Naive thymus-derived CD8-positive, alpha-beta T cell (primary cell): Measurements from ENCODE around the gene SHISA7. TPM values are rescaled to one million over a fixed set of nuclear protein-coding genes. Genes with fewer than 3 reads are reported as not detected.
"Not testable (repeated sequence)": the region's sequence is repeated elsewhere in the genome, so short reads cannot be mapped to it uniquely, and the experiment has no call there.

Experiments used
- ATAC-seq, 2 donors: fragments of 150-1000 bp; cut with Tn5 transposase in 1 of 2; sonication (Bioruptor Pico), chemical (Tn5 transposase) in 1 of 2; 1 replicate in 1 of 2; 2 replicates in 1 of 2; pipeline ENCODE4 v1.10.0; 2021; ENCODE audit warnings: mild to moderate bottlenecking in 2 of 2, moderate library complexity in 2 of 2
- POLR2A ChIA-PET: fragments of 350-600 bp; sonication (Branson Sonifier 250); formaldehyde crosslinking; loops from one replicate; lab custom pipeline; 2021; ENCODE audit warnings: antibody characterized with exemption; lab: Charles Lee
- DNase-seq, 10 donors: peaks; one replicate each; pipeline versions ENCODE4 v3.0.0 to v3.0.0-alpha.2; 2020 to 2022
- H3K27ac Mint-ChIP-seq, 10 donors: one replicate each; pipeline ENCODE4 v1.8.0; 2020 to 2022; ENCODE audit warnings: mild to moderate bottlenecking in 10 of 10, mixed read lengths in 10 of 10, moderate library complexity in 4 of 10, inconsistent platforms in 1 of 10
- H3K27me3 Mint-ChIP-seq, 5 donors: one replicate each; pipeline ENCODE4 v1.8.0; 2021 to 2022; ENCODE audit warnings: mixed read lengths in 5 of 5
- H3K36me3 Mint-ChIP-seq, 3 donors: one replicate each; pipeline ENCODE4 v1.8.0; 2020 to 2022; ENCODE audit warnings: mixed read lengths in 3 of 3, mild to moderate bottlenecking in 2 of 3, inconsistent platforms in 1 of 3
- H3K4me1 Mint-ChIP-seq, 4 donors: one replicate each; pipeline ENCODE4 v1.8.0; 2021 to 2022; ENCODE audit warnings: mixed read lengths in 4 of 4
- H3K4me3 Mint-ChIP-seq, 10 donors: one replicate each; pipeline ENCODE4 v1.8.0; 2020 to 2022; ENCODE audit warnings: mild to moderate bottlenecking in 10 of 10, mixed read lengths in 10 of 10, moderate library complexity in 6 of 10, inconsistent platforms in 1 of 10
- H3K9me3 Mint-ChIP-seq, 9 donors: one replicate each; pipeline ENCODE4 v1.8.0; 2020 to 2022; ENCODE audit warnings: mixed read lengths in 9 of 9, mild to moderate bottlenecking in 3 of 9, inconsistent platforms in 1 of 9, moderate library complexity in 1 of 9
- polyA plus RNA-seq, 3 donors: library from polyadenylated mRNA; unstranded; fragments of 300-500 nt; fragmentation: Illumina TruSeq; gene quantifications; one replicate each; pipeline ENCODE4 v1.2.3, GENCODE V29; 2021
- total RNA-seq, 8 experiments: library from RNA in 2 of 8; stranded (reverse) in 2 of 8; gene quantifications; one replicate each; pipeline ENCODE4 v1.2.3 and lab custom pipeline; 2021 to 2026

Gene SHISA7
- total and polyA plus RNA-seq, 5 experiments from 2014 or later: not detected

- no peak overlapping the region for H3K27ac Mint-ChIP-seq
- H3K27me3 Mint-ChIP-seq: no peaks in the 10 kb centered on the region
- DNase-seq: no peak
- peaks cover 16 to 28% (median 22%) of the 10 kb centered on the region in 4 donors for H3K4me1 Mint-ChIP-seq
- no peak overlapping the region for H3K4me3 Mint-ChIP-seq
- H3K36me3 Mint-ChIP-seq: peaks cover 0 to 49% (median 17%) of the 10 kb centered on the region in 3 donors
- POLR2A ChIA-PET: interaction anchor here (10.0 kb wide), 1 partner anchor 14 kb away, joined by 181 read pairs; the partner anchor contains the start of genes RPL28 and TMEM238
- no peaks in the 10 kb centered on the region for H3K9me3 Mint-ChIP-seq
- no peak for ATAC-seq
These were observed 40.6 kb downstream of the SHISA7 start for GRCh38 chr19:55402509-55402908.

- H3K4me1 Mint-ChIP-seq: peaks cover 11 to 26% (median 17%) of the 10 kb centered on the region in 4 donors
- not testable (repeated sequence) for DNase-seq, H3K4me3 Mint-ChIP-seq, H3K27ac Mint-ChIP-seq, H3K9me3 Mint-ChIP-seq, H3K27me3 Mint-ChIP-seq, ATAC-seq
- H3K36me3 Mint-ChIP-seq: peaks cover 0 to 47% (median 17%) of the 10 kb centered on the region in 3 donors
- POLR2A ChIA-PET: interaction anchor here (10.0 kb wide), 1 partner anchor 13 kb away, joined by 181 read pairs; the partner anchor contains the start of genes RPL28 and TMEM238
These were observed 41.7 kb downstream of the SHISA7 start for GRCh38 chr19:55401390-55401789.

GRCh38 chr19:55400281-55401087, 42.6 kb downstream of the SHISA7 start:
- DNase-seq (no peak), ATAC-seq (no peak)
- Mint-ChIP-seq H3K27me3 (no peaks in the 10 kb centered on the region), H3K27ac (no peak overlapping the region), H3K4me1 (peaks cover 2 to 17% (median 8%) of the 10 kb centered on the region in 4 donors), H3K4me3 (no peak overlapping the region), H3K36me3 (peaks cover 0 to 39% (median 10%) of the 10 kb centered on the region in 3 donors), H3K9me3 (no peaks in the 10 kb centered on the region)
- POLR2A ChIA-PET: interaction anchor here (4.6 kb wide), 1 partner anchor 13 kb away, joined by 19 read pairs; no protein-coding TSS in a partner anchor

- Mint-ChIP-seq H3K36me3 (peaks cover 0 to 27% (median 9%) of the 10 kb centered on the region in 3 donors), H3K4me3 (peak overlapping the region in 1 of 10 donors; percentile 12), H3K4me1 (peaks cover 0 to 10% (median 6%) of the 10 kb centered on the region in 4 donors), H3K27ac (peak overlapping the region in 1 of 10 donors; percentile 5), H3K27me3 (no peaks in the 10 kb centered on the region), H3K9me3 (no peaks in the 10 kb centered on the region)
- ATAC-seq (no peak), DNase-seq (no peak)
- POLR2A ChIA-PET: interaction anchor here (2.1 to 4.6 kb wide), 2 partner anchors 9 to 11 kb away, joined by 5 to 19 read pairs; partner anchors contain the start of gene UBE2S
These were observed 44.7 kb downstream of the SHISA7 start for GRCh38 chr19:55398200-55398925.

GRCh38 chr19:55392820-55393761, 50.0 kb downstream of the SHISA7 start:
- peak overlapping the region in 8 of 10 donors; percentile 4 to 81 (median 58) for H3K27ac Mint-ChIP-seq
- ATAC-seq (no peak), DNase-seq (no peak)
- peaks cover 17 to 44% (median 38%) of the 10 kb centered on the region in 4 donors for H3K4me1 Mint-ChIP-seq
- H3K9me3 Mint-ChIP-seq: no peaks in the 10 kb centered on the region
- peaks cover 0 to 33% (median 8%) of the 10 kb centered on the region in 3 donors for H3K36me3 Mint-ChIP-seq
- H3K4me3 Mint-ChIP-seq: no peak overlapping the region
- POLR2A ChIA-PET: interaction anchor here (12.9 kb wide), 1 partner anchor 13 kb away, joined by 181 read pairs; the partner anchor contains the start of gene UBE2S
- no peaks in the 10 kb centered on the region for H3K27me3 Mint-ChIP-seq

- H3K27me3 Mint-ChIP-seq: no peaks in the 10 kb centered on the region
- peak overlapping the region in 9 of 10 donors; percentile 18 to 68 (median 60) for H3K27ac Mint-ChIP-seq
- H3K36me3 Mint-ChIP-seq: peaks cover 0 to 44% (median 14%) of the 10 kb centered on the region in 3 donors
- DNase-seq (no peak), ATAC-seq (no peak)
- H3K4me1 Mint-ChIP-seq: peaks cover 18 to 53% (median 47%) of the 10 kb centered on the region in 4 donors
- no peaks in the 10 kb centered on the region for H3K9me3 Mint-ChIP-seq
- H3K4me3 Mint-ChIP-seq: no peak overlapping the region
- POLR2A ChIA-PET: interaction anchor here (1.1 to 12.9 kb wide), 2 partner anchors 15 to 89 kb away, joined by 3 to 181 read pairs; partner anchors contain the start of gene UBE2S
These were observed 51.1 kb downstream of the SHISA7 start for GRCh38 chr19:55391702-55392615.

GRCh38 chr19:55391191-55391670, 51.9 kb downstream of the SHISA7 start:
- POLR2A ChIA-PET: interaction anchor here (0.8 to 12.9 kb wide), 3 partner anchors 15 to 88 kb away, joined by 3 to 181 read pairs (median 3); partner anchors contain the start of genes KMT5C and UBE2S
- Mint-ChIP-seq H3K4me1 (peaks cover 21 to 59% (median 54%) of the 10 kb centered on the region in 4 donors), H3K27me3 (no peaks in the 10 kb centered on the region), H3K36me3 (peaks cover 3 to 50% (median 21%) of the 10 kb centered on the region in 3 donors), H3K4me3 (no peak overlapping the region), H3K9me3 (no peaks in the 10 kb centered on the region), H3K27ac (peak overlapping the region in 6 of 10 donors; percentile 33 to 89 (median 82))
- ATAC-seq: peak in 1 of 2 donors; percentile 26
- no peak for DNase-seq

GRCh38 chr19:55390461-55390880, 52.6 kb downstream of the SHISA7 start:
- Mint-ChIP-seq H3K27me3 (no peaks in the 10 kb centered on the region), H3K4me1 (peaks cover 25 to 64% (median 59%) of the 10 kb centered on the region in 4 donors), H3K9me3 (peaks cover 0 to 2% (median 0%) of the 10 kb centered on the region in 9 donors), H3K27ac (peak overlapping the region in 9 of 10 donors; percentile 32 to 89 (median 81)), H3K4me3 (peak overlapping the region in 2 of 10 donors; percentile 24 to 66), H3K36me3 (peaks cover 9 to 56% (median 21%) of the 10 kb centered on the region in 3 donors)
- POLR2A ChIA-PET: interaction anchor here (0.8 to 12.9 kb wide), 3 partner anchors 16 to 87 kb away, joined by 3 to 181 read pairs (median 3); partner anchors contain the start of genes KMT5C and UBE2S
- ATAC-seq (no peak), DNase-seq (no peak)

GRCh38 chr19:55389386-55390317, 53.4 kb downstream of the SHISA7 start:
- POLR2A ChIA-PET: interaction anchor here (3.3 to 12.9 kb wide), 2 partner anchors 9 to 17 kb away, joined by 19 to 181 read pairs; partner anchors contain the start of gene UBE2S
- H3K4me3 Mint-ChIP-seq: peak overlapping the region; percentile 45 to 99 (median 68)
- peaks cover 25 to 70% (median 64%) of the 10 kb centered on the region in 4 donors for H3K4me1 Mint-ChIP-seq
- ATAC-seq (no peak), DNase-seq (peak in 1 of 10 donors; percentile 27)
- H3K9me3 Mint-ChIP-seq: peaks cover 0 to 2% (median 0%) of the 10 kb centered on the region in 9 donors
- H3K36me3 Mint-ChIP-seq: peaks cover 9 to 56% (median 21%) of the 10 kb centered on the region in 3 donors
- peak overlapping the region in 9 of 10 donors; percentile 24 to 86 (median 60) for H3K27ac Mint-ChIP-seq
- no peaks in the 10 kb centered on the region for H3K27me3 Mint-ChIP-seq
